H9 (cell line): ENCODE data around the gene MRPL14. TPM values are rescaled to one million over a fixed set of nuclear protein-coding genes. Genes with fewer than 3 reads are reported as not detected.

Source experiments
- DNase-seq: peaks from one replicate; pipeline ENCODE4 v3.0.0-alpha.2; 2017
- H2AFZ ChIP-seq: one replicate; pipeline ENCODE4 v1.6.1; 2013; ENCODE audit warnings: mild to moderate bottlenecking, low read length, control low read depth, moderate library complexity
- H2AK5ac ChIP-seq: 2 replicates; pipeline ENCODE4 v1.6.1; 2013; ENCODE audit warnings: low read length, control low read depth, mixed read lengths; ENCODE audit not compliant: insufficient read length
- H2BK120ac ChIP-seq: one replicate; pipeline ENCODE4 v1.6.1; 2013; ENCODE audit warnings: low read depth, mild to moderate bottlenecking, low read length, control low read depth, inconsistent platforms; ENCODE audit not compliant: poor library complexity, severe bottlenecking
- H2BK12ac ChIP-seq: 2 replicates; pipeline ENCODE4 v1.6.1; 2013; ENCODE audit warnings: low read length, control low read depth, mixed read lengths, low read depth; ENCODE audit not compliant: insufficient read length
- H2BK15ac ChIP-seq: 2 replicates; pipeline ENCODE4 v1.6.1; 2013; ENCODE audit warnings: low read depth, low read length, control low read depth
- H2BK20ac ChIP-seq: one replicate; pipeline ENCODE4 v1.6.1; 2013; ENCODE audit warnings: low read depth, mild to moderate bottlenecking, low read length, control low read depth, inconsistent platforms; ENCODE audit not compliant: poor library complexity, severe bottlenecking
- H2BK5ac ChIP-seq: 2 replicates; pipeline ENCODE4 v1.6.1; 2013; ENCODE audit warnings: low read length, control low read depth, mixed read lengths; ENCODE audit not compliant: insufficient read length
- H3K14ac ChIP-seq: 2 replicates; pipeline ENCODE4 v1.6.1; 2013; ENCODE audit warnings: low read length, control low read depth; ENCODE audit not compliant: insufficient read depth
- H3K18ac ChIP-seq: 2 replicates; pipeline ENCODE4 v1.6.1; 2013; ENCODE audit warnings: low read depth, mild to moderate bottlenecking, mixed read lengths, low read length, control low read depth; ENCODE audit not compliant: insufficient read length
- H3K23ac ChIP-seq: 2 replicates; pipeline ENCODE4 v1.6.1; 2013; ENCODE audit warnings: low read length, control low read depth, mixed read lengths, low read depth; ENCODE audit not compliant: insufficient read length
- H3K23me2 ChIP-seq: 2 replicates; pipeline ENCODE4 v1.6.1; 2013; ENCODE audit warnings: low read depth, mild to moderate bottlenecking, mixed read lengths, low read length, control low read depth; ENCODE audit not compliant: insufficient read length, poor library complexity, severe bottlenecking
- H3K27ac ChIP-seq: 2 replicates; pipeline ENCODE4 v1.5.1; 2013; ENCODE audit warnings: low read length, control low read depth, mixed read lengths, low read depth; ENCODE audit not compliant: insufficient read length
- H3K27me3 ChIP-seq: 2 replicates; pipeline ENCODE4 v1.6.1; 2013; ENCODE audit warnings: low read length, control low read depth, inconsistent platforms; ENCODE audit not compliant: insufficient read depth
- H3K4ac ChIP-seq: 2 replicates; pipeline ENCODE4 v1.6.1; 2013; ENCODE audit warnings: low read depth, mild to moderate bottlenecking, control low read depth, inconsistent platforms, low read length, moderate library complexity
- H3K4me1 ChIP-seq: 2 replicates; pipeline ENCODE4 v1.6.1; 2013; ENCODE audit warnings: low read length, control low read depth, inconsistent platforms; ENCODE audit not compliant: insufficient read depth
- H3K4me2 ChIP-seq: 2 replicates; pipeline ENCODE4 v1.6.1; 2013; ENCODE audit warnings: low read length, control low read depth, mixed read lengths; ENCODE audit not compliant: insufficient read length, insufficient read depth
- H3K56ac ChIP-seq: 2 replicates; pipeline ENCODE4 v1.6.1; 2013; ENCODE audit warnings: low read depth, mild to moderate bottlenecking, mixed read lengths, low read length, control low read depth; ENCODE audit not compliant: insufficient read length
- H3K79me1 ChIP-seq: 2 replicates; pipeline ENCODE4 v1.6.1; 2013; ENCODE audit warnings: low read depth, mild to moderate bottlenecking, moderate library complexity, low read length, control low read depth, inconsistent platforms; ENCODE audit not compliant: insufficient read depth, poor library complexity, severe bottlenecking
- H3K79me2 ChIP-seq: 2 replicates; pipeline ENCODE4 v1.6.1; 2013; ENCODE audit warnings: low read length, control low read depth, inconsistent platforms; ENCODE audit not compliant: insufficient read depth
- H3K9ac ChIP-seq: 2 replicates; pipeline ENCODE4 v1.6.1; 2013; ENCODE audit warnings: low read length, control low read depth, mixed read lengths; ENCODE audit not compliant: insufficient read length; ENCODE audit errors: extremely low read depth
- H3K9me3 ChIP-seq: one replicate; pipeline ENCODE4 v1.6.1; 2013; ENCODE audit warnings: low read depth, low read length, inconsistent platforms; ENCODE audit not compliant: control insufficient read depth
- H3T11ph ChIP-seq: one replicate; pipeline ENCODE4 v1.6.1; 2013; ENCODE audit warnings: mild to moderate bottlenecking, low read length, control low read depth, inconsistent platforms
- H4K20me1 ChIP-seq: one replicate; pipeline ENCODE4 v1.6.1; 2013; ENCODE audit not compliant: control insufficient read depth, insufficient read length, insufficient read depth
- H4K5ac ChIP-seq: 2 replicates; pipeline ENCODE4 v1.6.1; 2013; ENCODE audit warnings: low read depth, mild to moderate bottlenecking, mixed read lengths, low read length, control low read depth; ENCODE audit not compliant: insufficient read length
- H4K8ac ChIP-seq: replicated peaks from 2 replicates; pipeline ENCODE4 v1.6.1; 2013; ENCODE audit warnings: low read length, control low read depth, mixed read lengths, low read depth; ENCODE audit not compliant: insufficient read length
- H4K91ac ChIP-seq: 2 replicates; pipeline ENCODE4 v1.6.1; 2013; ENCODE audit warnings: low read depth, mild to moderate bottlenecking, moderate library complexity, mixed read lengths, low read length, control low read depth; ENCODE audit not compliant: insufficient read length
- H3K27ac Mint-ChIP-seq, 3 experiments: 2 replicates in 2 of 3; 3 replicates in 1 of 3; pipeline ENCODE4 v1.8.0; 2020 to 2021; ENCODE audit warnings: mixed read lengths in 3 of 3, mild to moderate bottlenecking in 1 of 3, moderate library complexity in 1 of 3
- H3K27me3 Mint-ChIP-seq: 2 replicates; pipeline ENCODE4 v1.8.0; 2021; ENCODE audit warnings: low read depth, mild to moderate bottlenecking, moderate library complexity, mixed read lengths
- H3K36me3 Mint-ChIP-seq, 3 experiments: 2 replicates in 2 of 3; 3 replicates in 1 of 3; pipeline ENCODE4 v1.8.0; 2020 to 2021; ENCODE audit warnings: low read depth in 3 of 3, mixed read lengths in 3 of 3; ENCODE audit not compliant: insufficient read depth in 1 of 3
- H3K4me1 Mint-ChIP-seq, 2 experiments: 2 replicates each; pipeline ENCODE4 v1.8.0; 2020; ENCODE audit warnings: mixed read lengths in 2 of 2
- H3K4me3 Mint-ChIP-seq, 2 experiments: 2 replicates in 1 of 2; 3 replicates in 1 of 2; pipeline ENCODE4 v1.8.0; 2020 to 2021; ENCODE audit warnings: mild to moderate bottlenecking in 2 of 2, mixed read lengths in 2 of 2, moderate library complexity in 1 of 2
- H3K9me3 Mint-ChIP-seq, 2 experiments: 2 replicates in 1 of 2; 3 replicates in 1 of 2; pipeline ENCODE4 v1.8.0; 2020; ENCODE audit warnings: mild to moderate bottlenecking in 2 of 2, mixed read lengths in 2 of 2, moderate library complexity in 1 of 2
- WGBS: extraction: QIAGEN DNeasy Blood & Tissue Kit; methylation state at CpG from one replicate; pipeline ENCODE4 v1.1.7; 2013; ENCODE audit warnings: missing lambda C conversion rate, low lambda C conversion rate, mixed read lengths; ENCODE audit not compliant: insufficient read length; ENCODE audit errors: extremely low coverage; 5-methylcytosine and 5-hydroxymethylcytosine counted together
- total RNA-seq: library from RNA; stranded (reverse); gene quantifications from 2 replicates; pipeline ENCODE4 v1.2.1, GENCODE V29; 2021
- TF ChIP-seq, protein P1 (sequence below): fragments of 200-600 bp; sonication (generic); conservative IDR thresholded peaks from 3 replicates; pipeline ENCODE4 v1.8.0; 2021; ENCODE audit warnings: antibody characterized with exemption, mild to moderate bottlenecking

MRPL14 gene
- total RNA-seq, 1 experiment from 2014 or later = 80.1 TPM

DNA sequence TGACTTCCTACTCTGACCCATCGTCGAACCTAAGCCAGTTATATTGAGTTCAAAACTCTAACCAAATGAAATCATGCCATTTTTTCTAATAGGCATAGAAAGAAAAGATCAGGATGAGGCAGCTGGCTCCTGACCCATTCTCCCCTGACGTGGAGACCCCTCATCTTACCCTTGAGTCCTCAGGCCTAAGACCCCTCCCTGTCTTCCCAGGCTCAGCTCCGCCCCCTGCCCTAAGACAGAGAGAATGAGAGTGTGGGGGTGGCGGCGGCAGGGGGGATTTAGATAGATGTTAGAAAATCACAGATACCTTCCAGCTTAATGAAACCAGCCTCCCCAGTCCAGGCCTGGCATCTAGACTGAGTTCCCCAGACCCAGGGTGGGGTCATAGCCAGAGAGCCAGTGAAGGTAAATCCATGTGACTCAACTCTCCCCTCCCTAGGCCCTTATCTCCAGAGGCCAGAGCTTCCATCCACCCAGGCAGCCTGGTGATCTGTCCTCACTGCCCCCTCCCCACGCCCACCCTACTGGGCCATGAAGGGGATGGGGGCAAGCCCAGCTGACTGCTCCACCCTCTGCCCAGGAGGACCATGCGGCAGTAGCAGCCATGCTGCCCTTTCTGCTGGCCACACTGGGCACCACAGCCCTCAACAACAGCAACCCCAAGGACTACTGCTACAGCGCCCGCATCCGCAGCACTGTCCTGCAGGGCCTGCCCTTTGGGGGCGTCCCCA, 6.9 kb upstream of the MRPL14 start:
- no peak overlapping the region for H3K9ac ChIP-seq
- Mint-ChIP-seq H3K27ac (peak overlapping the region in 2 of 3 experiments; percentile 19 to 32; a peak in 2 of 7 replicates), H3K4me1 (peaks cover 32 to 62% of the 10 kb centered on the region in 2 experiments), H3K36me3 (peaks cover 23 to 33% (median 27%) of the 10 kb centered on the region in 3 experiments), H3K9me3 (no peaks in the 10 kb centered on the region), H3K4me3 (peak overlapping the region in 1 of 2 experiments; percentile 14; a peak in 1 of 5 replicates), H3K27me3 (no peaks in the 10 kb centered on the region)
- H3K14ac ChIP-seq = no peak overlapping the region
- no peak overlapping the region for H3K27ac ChIP-seq
- H2BK15ac ChIP-seq = no peak overlapping the region
- H3K56ac ChIP-seq = no peak overlapping the region
- no peaks in the 10 kb centered on the region for H3K27me3 ChIP-seq
- H4K20me1 ChIP-seq = no peaks in the 10 kb centered on the region
- no peaks in the 10 kb centered on the region for H3K4me1 ChIP-seq
- no peaks in the 10 kb centered on the region for H3K9me3 ChIP-seq
- peak overlapping the region; percentile 0 for H3K4me2 ChIP-seq
- no peak overlapping the region for H2BK120ac ChIP-seq
- WGBS = no CpG with 5 or more reads among the region's 12 CpGs
- H3K23me2 ChIP-seq = no peaks in the 10 kb centered on the region
- H3K18ac ChIP-seq = no peak overlapping the region
- H3T11ph ChIP-seq = no peak overlapping the region
- H3K4ac ChIP-seq = no peak overlapping the region
- no peaks in the 10 kb centered on the region for H3K79me2 ChIP-seq
- H4K5ac ChIP-seq = no peak overlapping the region
- no peak for DNase-seq
- H4K91ac ChIP-seq = no peak overlapping the region
- no peak overlapping the region for H2AFZ ChIP-seq
- H4K8ac ChIP-seq = no peak overlapping the region
- H2BK20ac ChIP-seq = no peak overlapping the region
- TF ChIP-seq, protein P1, sequence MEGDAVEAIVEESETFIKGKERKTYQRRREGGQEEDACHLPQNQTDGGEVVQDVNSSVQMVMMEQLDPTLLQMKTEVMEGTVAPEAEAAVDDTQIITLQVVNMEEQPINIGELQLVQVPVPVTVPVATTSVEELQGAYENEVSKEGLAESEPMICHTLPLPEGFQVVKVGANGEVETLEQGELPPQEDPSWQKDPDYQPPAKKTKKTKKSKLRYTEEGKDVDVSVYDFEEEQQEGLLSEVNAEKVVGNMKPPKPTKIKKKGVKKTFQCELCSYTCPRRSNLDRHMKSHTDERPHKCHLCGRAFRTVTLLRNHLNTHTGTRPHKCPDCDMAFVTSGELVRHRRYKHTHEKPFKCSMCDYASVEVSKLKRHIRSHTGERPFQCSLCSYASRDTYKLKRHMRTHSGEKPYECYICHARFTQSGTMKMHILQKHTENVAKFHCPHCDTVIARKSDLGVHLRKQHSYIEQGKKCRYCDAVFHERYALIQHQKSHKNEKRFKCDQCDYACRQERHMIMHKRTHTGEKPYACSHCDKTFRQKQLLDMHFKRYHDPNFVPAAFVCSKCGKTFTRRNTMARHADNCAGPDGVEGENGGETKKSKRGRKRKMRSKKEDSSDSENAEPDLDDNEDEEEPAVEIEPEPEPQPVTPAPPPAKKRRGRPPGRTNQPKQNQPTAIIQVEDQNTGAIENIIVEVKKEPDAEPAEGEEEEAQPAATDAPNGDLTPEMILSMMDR = no peak
- H2AK5ac ChIP-seq = no peak overlapping the region
- H2BK12ac ChIP-seq = no peak overlapping the region
- no peak overlapping the region for H3K23ac ChIP-seq
- H3K79me1 ChIP-seq = no peaks in the 10 kb centered on the region
- H2BK5ac ChIP-seq = no peak overlapping the region
